Measurements from ENCODE around the gene GOLGB1. TPM values are rescaled to one million over a fixed set of nuclear protein-coding genes. Genes with fewer than 3 reads are reported as not detected.

The GOLGB1 gene
- polyA plus RNA-seq, 1 donor from 2014 or later: 30.2 TPM

GRCh38 chr3:121670676-121671075 lies 78.9 kb downstream of the GOLGB1 start:
- Histone ChIP-seq H3F3A (ENCODE audit: insufficient read depth, low read length, poor library complexity, severe bottlenecking) (no peaks in the 10 kb centered on the region), H3K27me3 (ENCODE audit: insufficient read depth, low read depth, low read length) (no peaks in the 10 kb centered on the region), H3K27ac (ENCODE audit: low read length) (no peak overlapping the region), H3K9me2 (ENCODE audit: insufficient read depth, low read length) (no peaks in the 10 kb centered on the region), H3K4me3 (ENCODE audit: low read length) (no peak overlapping the region), H3K4me2 (ENCODE audit: low read length) (no peak overlapping the region), H3K9me3 (ENCODE audit: low read length) (no peaks in the 10 kb centered on the region), H3K79me2 (replicated peaks; ENCODE audit: insufficient read depth, low read length) (no peaks in the 10 kb centered on the region), H4K20me1 (ENCODE audit: insufficient read depth) (no peaks in the 10 kb centered on the region), H3K36me3 (ENCODE audit: insufficient read depth, low read length) (peaks cover 17% of the 10 kb centered on the region), H3K9ac (ENCODE audit: low read length) (no peak overlapping the region), H2AFZ (ENCODE audit: low read depth, low read length) (no peak overlapping the region)
- TF ChIP-seq CTCF (IDR thresholded peaks at IDR 0.05; ENCODE audit: poor library complexity, severe bottlenecking) (no peak), MXI1 (conservative IDR thresholded peaks at IDR 0.05; ENCODE audit: poor library complexity, severe bottlenecking) (no peak), EP300 (conservative IDR thresholded peaks at IDR 0.05; ENCODE audit: poor library complexity, severe bottlenecking) (no peak), POLR2AphosphoS5 (IDR thresholded peaks at IDR 0.05) (no peak), RAD21 (conservative IDR thresholded peaks at IDR 0.05) (no peak), REST (IDR thresholded peaks at IDR 0.05; ENCODE audit: borderline replicate concordance) (no peak), SMC3 (conservative IDR thresholded peaks at IDR 0.05; ENCODE audit: poor library complexity) (no peak), EZH2 (IDR thresholded peaks at IDR 0.05; ENCODE audit: borderline replicate concordance, insufficient read depth, low read length, poor library complexity, severe bottlenecking) (no peak), TAF1 (IDR thresholded peaks at IDR 0.05; ENCODE audit: low read depth) (no peak)

- Histone ChIP-seq H3K4me2 (ENCODE audit: low read length) (no peak overlapping the region), H2AFZ (ENCODE audit: low read depth, low read length) (no peak overlapping the region), H3F3A (ENCODE audit: insufficient read depth, low read length, poor library complexity, severe bottlenecking) (no peaks in the 10 kb centered on the region), H3K4me3 (ENCODE audit: low read length) (no peak overlapping the region), H3K9me3 (ENCODE audit: low read length) (no peaks in the 10 kb centered on the region), H3K27me3 (ENCODE audit: insufficient read depth, low read depth, low read length) (no peaks in the 10 kb centered on the region), H3K9ac (ENCODE audit: low read length) (no peak overlapping the region), H3K36me3 (ENCODE audit: insufficient read depth, low read length) (peaks cover 32% of the 10 kb centered on the region), H3K27ac (ENCODE audit: low read length) (no peak overlapping the region), H3K79me2 (replicated peaks; ENCODE audit: insufficient read depth, low read length) (no peaks in the 10 kb centered on the region), H3K9me2 (ENCODE audit: insufficient read depth, low read length) (no peaks in the 10 kb centered on the region), H4K20me1 (ENCODE audit: insufficient read depth) (no peaks in the 10 kb centered on the region)
- TF ChIP-seq POLR2AphosphoS5 (IDR thresholded peaks at IDR 0.05): no peak
- TF ChIP-seq TAF1 (IDR thresholded peaks at IDR 0.05; ENCODE audit: low read depth): no peak
- no peak for TF ChIP-seq MXI1 (conservative IDR thresholded peaks at IDR 0.05; ENCODE audit: poor library complexity, severe bottlenecking)
- no peak for TF ChIP-seq EP300 (conservative IDR thresholded peaks at IDR 0.05; ENCODE audit: poor library complexity, severe bottlenecking)
- TF ChIP-seq CTCF (IDR thresholded peaks at IDR 0.05; ENCODE audit: poor library complexity, severe bottlenecking): no peak
Observed at GRCh38 chr3:121667333-121667732, 82.2 kb downstream of the GOLGB1 start.
